Measurements from ENCODE around the gene KLHL29.

GRCh38 chr2:23388294-23388693 lies 3.3 kb downstream of the KLHL29 start:
- TF ChIP-seq CTCF (IDR thresholded peaks at IDR 0.05; ENCODE audit: low read depth, low read length) = no peak
- TF ChIP-seq POLR2A (IDR thresholded peaks at IDR 0.05; ENCODE audit: extremely low read depth, insufficient read length) = no peak
- TF ChIP-seq MAX (IDR thresholded peaks at IDR 0.05; ENCODE audit: low read depth, low read length) = no peak
- no peak for TF ChIP-seq MYC (IDR thresholded peaks at IDR 0.05; ENCODE audit: low read depth, low read length)

Measured in NB4 (cell line).